Measurements from ENCODE around the gene CCDC70.

Gene CCDC70

GRCh38 chr13:51912091-51912490 lies 50.3 kb downstream of the CCDC70 start:
- no peak for DNase-seq

GRCh38 chr13:51912511-51913225 lies 50.9 kb downstream of the CCDC70 start:
- DNase-seq = no peak

GRCh38 chr13:51913421-51914136 lies 51.8 kb downstream of the CCDC70 start:
- DNase-seq = no peak

- no peak for DNase-seq
Observed at GRCh38 chr13:51914137-51914493, 52.3 kb downstream of the CCDC70 start.
